ENCODE results near the gene PTPRS.
"Not testable (repeated sequence)": the region's sequence is repeated elsewhere in the genome, so short reads cannot be mapped to it uniquely, and the experiment has no call there.

PTPRS gene

DNA sequence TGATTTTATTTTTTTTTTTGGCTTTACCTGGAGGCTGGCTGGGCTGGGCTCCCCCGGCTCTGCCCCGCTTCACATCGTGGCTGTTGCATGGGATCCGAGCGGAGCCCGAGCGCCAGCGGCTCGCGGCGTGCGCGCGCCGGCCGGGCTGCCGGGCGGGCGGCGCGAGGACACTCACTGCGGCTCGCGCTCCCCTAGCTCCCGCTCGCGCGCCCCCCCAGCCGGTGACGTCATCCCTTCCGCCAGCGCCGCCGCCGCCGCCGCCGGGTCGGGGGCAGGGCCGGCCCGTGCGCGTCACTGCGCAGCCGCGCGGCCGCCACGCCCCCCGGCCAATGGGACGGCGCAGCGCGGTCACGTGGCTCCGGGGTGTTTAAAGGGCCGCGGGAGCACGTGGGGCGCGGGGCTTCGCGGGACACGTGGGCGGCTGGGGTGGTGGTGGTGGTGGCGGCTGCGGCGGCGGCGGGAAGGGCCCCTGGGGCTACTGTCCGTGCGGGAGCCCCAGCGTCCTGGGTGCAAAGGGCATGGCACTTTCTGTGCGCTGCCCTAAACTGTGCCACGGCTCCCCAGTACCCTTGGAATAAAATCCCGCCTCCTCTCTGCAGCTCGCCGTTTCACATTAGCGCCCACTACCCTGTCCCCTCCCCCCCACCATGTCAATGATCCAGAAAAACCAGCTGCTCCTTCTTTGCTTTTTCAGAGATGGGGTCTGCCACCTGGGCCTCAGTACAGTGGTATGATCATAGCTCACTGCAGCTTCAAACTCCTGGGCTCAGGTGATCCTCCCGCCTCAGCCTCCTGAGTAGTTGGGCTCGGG lies at the start of gene PTPRS:
TSS of gene PTPRS (minus strand) at position 176 of the 811 bp plus-strand sequence. CDS start 54,672 bp downstream, outside the sequence.
- DNase-seq (ENCODE audit: low read depth in 3 of 3): peak; percentile 30 to 70 (median 36)

DNA sequence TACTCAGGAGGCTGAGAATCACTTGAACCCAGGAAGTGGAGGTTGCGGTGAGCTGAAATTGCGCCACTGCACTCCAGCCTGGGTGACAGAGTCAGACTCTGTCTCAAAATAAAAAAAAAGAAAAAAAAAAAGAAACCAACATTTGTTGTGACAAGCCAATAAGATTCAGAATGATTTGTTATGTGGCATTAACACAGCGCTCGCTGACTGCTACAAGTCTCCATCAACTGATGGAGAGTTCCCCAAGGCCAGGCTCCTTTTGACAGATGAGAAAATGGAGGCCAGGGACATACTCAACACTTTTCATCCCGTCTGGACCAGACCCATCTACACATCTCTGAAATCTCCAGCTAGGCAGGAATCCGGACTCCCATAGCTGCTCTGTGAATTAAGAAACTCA lies 48.7 kb upstream of the PTPRS start:
- no peak for DNase-seq (ENCODE audit: low read depth in 3 of 3)

DNA sequence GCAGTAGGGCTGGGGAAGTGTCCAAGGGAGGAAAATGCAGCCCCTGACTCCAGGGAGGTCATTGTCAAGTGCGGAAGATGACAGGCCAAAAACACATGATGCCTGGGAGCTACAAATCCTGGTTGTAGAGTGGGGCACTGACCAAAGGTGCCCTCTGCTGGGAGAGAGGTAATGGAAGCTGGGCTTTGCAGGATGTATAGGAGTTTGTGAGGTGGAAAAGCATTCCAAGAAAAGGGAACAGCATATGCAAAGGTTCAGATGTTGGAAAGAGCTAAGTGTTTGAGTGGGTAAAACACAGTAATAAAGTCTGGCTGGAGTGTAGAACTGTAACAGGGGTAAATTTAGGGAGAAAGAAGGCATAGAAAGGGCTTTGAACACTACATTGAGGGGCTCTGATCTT lies 46.9 kb upstream of the PTPRS start:
- no peak for DNase-seq (ENCODE audit: low read depth in 3 of 3)

DNA sequence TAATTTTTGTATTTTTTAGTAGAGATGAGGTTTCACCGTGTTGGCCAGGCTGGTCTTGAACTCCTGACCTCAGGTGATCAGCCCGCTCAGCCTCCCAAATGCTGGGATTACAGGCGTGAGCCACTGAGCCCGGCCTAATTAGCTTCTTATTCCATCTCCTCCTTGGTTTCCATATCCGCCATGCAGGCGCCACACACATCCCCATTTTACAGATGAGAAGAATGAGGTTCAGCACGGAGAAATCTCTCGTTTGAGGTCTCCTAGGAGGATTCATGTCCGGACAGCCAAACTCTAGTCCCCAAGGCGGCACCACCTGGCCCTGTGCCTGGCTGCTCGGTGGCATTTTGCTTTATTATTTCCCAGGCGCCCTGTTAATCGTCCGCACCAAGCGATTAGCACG lies 46.2 kb upstream of the PTPRS start:
- DNase-seq (ENCODE audit: low read depth in 3 of 3): no peak

DNA sequence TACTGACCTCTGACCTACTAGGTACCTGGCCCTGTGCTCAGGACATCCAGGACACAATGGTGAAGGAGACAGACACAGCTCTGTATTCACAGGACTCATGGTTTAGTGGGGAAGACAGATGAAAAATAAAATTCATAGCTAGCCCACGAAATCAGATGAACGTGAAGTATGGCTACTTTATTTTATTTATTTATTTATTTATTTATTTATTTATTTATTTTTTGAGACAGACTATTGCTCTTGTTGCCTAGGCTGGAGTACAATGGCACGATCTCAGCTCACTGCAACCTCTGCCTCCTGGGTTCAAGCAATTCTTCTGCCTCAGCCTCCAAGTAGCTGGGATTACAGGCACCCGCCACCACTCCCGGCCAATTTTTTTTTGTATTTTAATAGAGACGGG lies 40.6 kb upstream of the PTPRS start:
- not testable (repeated sequence) for DNase-seq (ENCODE audit: low read depth in 3 of 3)

- DNase-seq (ENCODE audit: low read depth in 3 of 3): no peak
Measured at GRCh38 chr19:5380215-5380919, 39.8 kb upstream of the PTPRS start.

- no peak for DNase-seq (ENCODE audit: low read depth in 3 of 3)
Measured at GRCh38 chr19:5376928-5377327, 36.3 kb upstream of the PTPRS start.

DNA sequence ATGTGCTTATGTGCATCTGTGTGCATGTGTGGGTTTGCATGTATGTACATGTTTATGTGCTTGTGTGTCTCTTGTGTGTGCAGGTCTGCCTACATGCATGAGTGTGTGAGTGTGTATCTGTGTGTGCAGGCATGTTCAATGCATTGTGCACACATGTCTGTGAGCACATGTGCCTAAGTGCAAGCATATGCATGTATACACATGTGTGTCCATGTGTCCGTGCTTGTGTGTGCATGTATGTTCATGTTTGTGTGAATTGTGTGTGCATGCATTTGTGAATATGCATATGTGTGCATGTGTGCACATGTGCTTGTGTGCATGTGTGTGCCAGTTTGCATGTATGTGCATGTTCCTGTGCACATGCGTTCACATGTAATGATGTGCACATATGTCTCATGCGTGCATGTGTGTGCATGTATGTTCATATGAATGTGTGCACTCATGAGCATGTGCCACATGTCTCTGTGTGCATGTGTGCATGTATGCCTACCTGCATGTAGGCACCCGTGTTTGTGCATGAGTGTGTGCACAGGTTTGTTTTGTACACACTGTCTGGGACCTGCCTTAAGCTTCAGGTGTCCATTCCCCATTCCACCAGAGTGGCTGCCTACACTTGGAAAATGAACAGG lies 32.1 kb upstream of the PTPRS start:
- DNase-seq (ENCODE audit: low read depth in 3 of 3): no peak

- peak; percentile 43 to 57 (median 49) for DNase-seq (ENCODE audit: low read depth in 3 of 3)
Measured at GRCh38 chr19:5369962-5370367, 29.4 kb upstream of the PTPRS start.

DNA sequence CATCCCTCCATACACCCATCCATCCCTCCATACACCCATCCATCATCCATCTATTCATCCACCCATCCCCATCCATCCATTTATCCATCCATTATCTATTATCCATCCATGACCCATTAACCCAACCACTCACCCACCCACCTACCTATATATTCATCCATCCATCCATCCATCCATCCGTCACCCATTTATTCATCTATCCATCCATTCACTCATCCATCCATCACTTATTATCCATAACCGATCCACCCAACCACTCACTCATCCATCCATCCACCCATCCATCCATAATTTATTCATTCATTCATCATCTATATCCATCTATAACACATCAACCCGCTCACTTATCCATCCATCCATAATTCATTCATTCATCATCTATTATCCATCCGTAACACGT lies 28.7 kb upstream of the PTPRS start:
- no peak for DNase-seq (ENCODE audit: low read depth in 3 of 3)

DNA sequence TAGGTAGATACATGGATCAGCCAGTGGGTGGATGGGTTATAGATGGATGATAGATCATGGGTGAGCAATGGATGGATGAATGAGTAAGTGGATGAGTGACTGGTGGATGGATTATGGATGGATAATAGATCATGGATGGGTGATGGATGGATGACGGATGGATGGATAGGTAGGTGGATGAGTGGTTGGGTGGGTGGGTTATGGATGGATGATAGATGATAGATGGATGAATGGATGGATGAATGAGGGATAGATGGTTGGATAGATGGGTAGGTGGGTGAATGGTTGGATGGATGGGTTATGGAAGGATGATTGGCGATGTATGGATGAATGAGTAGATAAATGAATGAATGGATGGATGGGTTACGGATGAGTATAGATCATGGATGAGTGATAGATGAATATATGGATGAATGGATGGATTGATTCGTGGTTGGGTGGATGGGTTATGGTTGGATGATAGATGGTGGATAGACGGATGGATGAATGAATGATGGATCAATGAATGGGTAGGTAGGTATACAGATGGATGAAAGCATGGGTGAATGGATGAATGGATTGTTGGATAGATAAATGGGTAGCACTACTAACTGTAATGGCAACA lies 27.0 kb upstream of the PTPRS start:
- no peak for DNase-seq (ENCODE audit: low read depth in 3 of 3)

DNA sequence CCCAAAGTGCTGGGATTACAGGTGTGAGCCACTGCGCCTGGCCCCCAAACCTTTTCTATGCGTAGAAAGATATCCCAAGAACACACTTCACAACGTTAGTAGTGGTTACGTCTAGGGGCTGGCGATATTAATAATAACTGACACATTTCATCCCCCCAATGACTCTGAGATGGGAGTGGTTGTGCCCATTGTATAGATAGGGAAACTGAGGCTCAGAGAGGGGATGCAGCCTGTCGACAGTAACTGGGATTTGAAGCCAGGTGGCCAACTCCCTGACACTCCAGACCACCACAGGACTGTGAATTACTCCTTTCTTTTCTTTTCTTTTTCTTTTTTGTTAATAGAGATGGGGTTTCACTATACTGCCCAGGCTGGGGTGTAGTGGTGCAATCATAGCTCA lies 25.3 kb upstream of the PTPRS start:
- no peak for DNase-seq (ENCODE audit: low read depth in 3 of 3)

DNA sequence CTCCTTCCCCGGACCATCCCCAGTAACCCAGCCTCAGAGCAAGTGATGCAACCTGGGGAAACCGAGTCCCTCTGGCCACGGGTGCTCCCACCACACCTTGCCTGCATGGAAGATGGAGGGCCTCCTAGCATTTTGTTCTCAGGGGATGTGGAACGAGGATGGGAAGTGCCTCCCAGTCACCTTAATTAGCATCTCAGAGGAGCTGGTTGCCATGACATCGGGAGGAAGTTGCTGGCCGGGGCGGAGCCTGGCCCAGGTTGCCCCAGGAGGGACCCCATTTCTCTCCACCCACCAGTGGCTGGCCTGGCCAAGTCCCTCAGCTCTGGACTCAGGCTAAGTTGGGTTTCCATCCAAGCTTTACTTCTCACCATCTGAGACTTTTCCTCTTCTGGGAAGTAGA lies 24.1 kb upstream of the PTPRS start:
- DNase-seq (ENCODE audit: low read depth in 3 of 3): no peak

- not testable (repeated sequence) for DNase-seq (ENCODE audit: low read depth in 3 of 3)
Measured at GRCh38 chr19:5361839-5362238, 21.2 kb upstream of the PTPRS start.

DNA sequence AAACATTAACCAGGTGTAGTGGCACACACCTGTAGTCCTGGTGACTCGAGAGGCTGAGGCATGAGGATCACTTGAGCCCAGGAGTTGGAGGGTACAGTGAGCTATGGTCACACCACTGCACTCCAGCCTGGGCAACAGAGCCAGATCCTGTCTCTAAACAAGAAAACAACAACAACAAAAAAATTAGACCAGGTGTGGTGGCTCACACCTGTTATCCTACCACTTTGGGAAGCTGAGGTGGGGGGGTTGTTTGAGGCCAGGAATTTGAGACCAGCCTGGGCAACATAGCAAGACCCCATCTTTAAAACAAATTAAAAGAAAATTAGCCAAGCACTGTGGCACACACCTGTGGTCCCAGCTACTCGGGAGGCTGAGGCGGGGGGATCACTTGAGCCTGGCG lies 20.8 kb upstream of the PTPRS start:
- no peak for DNase-seq (ENCODE audit: low read depth in 3 of 3)

- no peak for DNase-seq (ENCODE audit: low read depth in 3 of 3)
Measured at GRCh38 chr19:5360003-5360780, 19.6 kb upstream of the PTPRS start.

GRCh38 chr19:5358173-5358800 lies 17.7 kb upstream of the PTPRS start:
- no peak for DNase-seq (ENCODE audit: low read depth in 3 of 3)

DNA sequence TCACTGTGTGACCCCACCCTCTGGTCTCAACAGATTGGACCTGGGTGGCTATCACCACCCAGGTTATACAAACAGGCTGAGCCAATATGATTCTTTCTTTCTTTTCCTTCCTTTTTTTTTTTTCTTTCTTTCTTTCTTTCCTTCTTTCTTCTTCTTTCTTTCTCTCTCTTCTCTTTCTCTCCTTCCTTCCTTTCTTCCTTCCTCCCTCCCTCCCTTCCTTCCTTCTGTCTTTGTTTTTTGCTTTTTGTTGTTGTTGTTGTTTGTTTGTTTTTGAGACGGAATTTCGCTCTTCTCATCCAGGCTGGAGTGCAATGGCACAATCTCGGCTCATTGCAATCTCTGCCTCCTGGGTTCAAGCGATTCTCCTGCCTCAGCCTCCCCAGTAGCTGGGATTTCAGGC lies 17.0 kb upstream of the PTPRS start:
- no peak for DNase-seq (ENCODE audit: low read depth in 3 of 3)

- DNase-seq (ENCODE audit: low read depth in 3 of 3): no peak
Measured at GRCh38 chr19:5356918-5357317, 16.3 kb upstream of the PTPRS start.

DNA sequence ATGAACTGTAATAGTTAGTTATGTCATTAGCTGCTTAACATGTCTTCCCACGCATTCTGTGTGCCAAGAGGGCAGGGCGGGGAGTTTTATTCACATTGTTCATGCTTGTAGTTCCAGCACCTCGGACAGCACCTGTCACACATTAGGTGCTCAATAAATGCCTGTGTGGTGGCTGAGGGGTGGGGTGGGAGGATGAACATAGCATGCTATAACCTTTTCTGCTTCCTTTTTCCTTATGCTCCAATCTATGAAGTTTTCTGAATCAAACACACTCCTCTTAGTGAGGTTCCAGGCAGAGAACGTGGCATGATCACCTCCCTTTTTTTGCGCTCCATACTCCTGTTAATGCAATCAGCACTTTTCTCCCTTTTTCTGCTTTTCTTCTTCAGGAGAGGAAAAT lies 15.8 kb upstream of the PTPRS start:
- no peak for DNase-seq (ENCODE audit: low read depth in 3 of 3)

DNA sequence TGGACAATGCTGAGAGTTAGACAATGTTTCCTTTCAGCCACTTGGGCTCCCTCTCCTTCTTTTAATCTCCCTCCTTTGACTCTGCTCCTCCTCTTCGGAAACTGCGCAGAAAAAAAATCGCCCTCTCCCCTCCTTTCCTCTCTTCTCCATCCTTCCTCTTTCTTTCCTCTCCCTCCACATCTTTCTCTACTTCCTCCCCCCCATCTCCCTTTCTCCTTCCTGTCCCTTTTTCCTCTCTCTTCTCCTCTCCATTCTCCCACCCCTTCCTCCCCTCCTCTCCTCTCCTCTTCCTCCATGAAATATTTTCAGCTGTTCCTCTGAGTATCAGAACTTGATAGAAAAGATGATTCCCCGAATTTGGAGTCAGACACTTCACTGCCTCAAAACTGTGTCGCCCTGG lies 15.1 kb upstream of the PTPRS start:
- no peak for DNase-seq (ENCODE audit: low read depth in 3 of 3)
